GM12878 (cell line): ENCODE data around the gene LAYN. TPM values are rescaled to one million over a fixed set of nuclear protein-coding genes. Genes with fewer than 3 reads are reported as not detected.

Experiments used
- ATAC-seq: fragments of 200-7000 bp; cut with Tn5 transposase; 3 replicates; pipeline ENCODE4 v1.9.1; 2020; ENCODE audit warnings: mild to moderate bottlenecking, moderate library complexity
- BruUV-seq: library from RNA; stranded (reverse); fragments of 400-500 nt; replicated peaks from 2 replicates; lab custom pipeline; 2021; lab: Mats Ljungman, UMichigan
- CTCF ChIA-PET: fragments of 300-600 bp; sonication (Branson Sonifier 250); formaldehyde crosslinking; extraction: SDS; loops from one replicate; lab custom pipeline; 2021; ENCODE audit warnings: inconsistent platforms; lab: Yijun Ruan, JAX
- POLR2A ChIA-PET: fragments of 350-600 bp; formaldehyde crosslinking; extraction: SDS; loops from one replicate; lab custom pipeline; 2021; ENCODE audit warnings: inconsistent platforms; lab: Charles Lee
- RAD21 ChIA-PET: fragments of 300-600 bp; sonication (Branson Sonifier 250); formaldehyde crosslinking; loops from one replicate; lab custom pipeline; 2023; ENCODE audit warnings: antibody characterized with exemption; ENCODE audit not compliant: unreplicated experiment; lab: Charles Lee
- SMC1A ChIA-PET: fragments of 300-600 bp; sonication (Branson Sonifier 250); formaldehyde crosslinking; loops from one replicate; lab custom pipeline; 2023; ENCODE audit not compliant: unreplicated experiment, uncharacterized antibody; lab: Charles Lee
- DNase-seq: peaks from one replicate; pipeline ENCODE4 v3.0.0-alpha.2; 2011; ENCODE audit warnings: low read depth, low spot score
- FAIRE-seq: peaks from 3 replicates; lab custom pipeline; 2011; peaks lifted over from hg19 to GRCh38; lab: Jason Lieb, UNC
- H2AFZ ChIP-seq: 2 replicates; pipeline ENCODE4 v1.6.0; 2011; ENCODE audit warnings: low read depth, low read length, control low read depth; ENCODE audit not compliant: control insufficient read depth
- H3K27ac ChIP-seq: 2 replicates; pipeline ENCODE4 v1.5.1; 2011; ENCODE audit warnings: control low read depth; ENCODE audit not compliant: control insufficient read depth, insufficient read depth
- H3K27me3 ChIP-seq, 2 experiments: replicated peaks in 1 of 2; 2 replicates each; pipeline versions ENCODE4 v1.6.0 to v1.6.1; 2011; ENCODE audit warnings: low read length in 1 of 2; ENCODE audit not compliant: control insufficient read depth in 2 of 2, insufficient read depth in 2 of 2
- H3K36me3 ChIP-seq, 2 experiments: 2 replicates each; pipeline ENCODE4 v1.5.1; 2011; ENCODE audit warnings: low read length in 1 of 2; ENCODE audit not compliant: control insufficient read depth in 2 of 2, insufficient read depth in 2 of 2
- H3K4me1 ChIP-seq: 2 replicates; pipeline ENCODE4 v1.6.1; 2011; ENCODE audit warnings: mild to moderate bottlenecking, low read length, moderate library complexity, mixed read lengths; ENCODE audit not compliant: control insufficient read depth, insufficient read depth
- H3K4me2 ChIP-seq: 2 replicates; pipeline ENCODE4 v1.6.0; 2011; ENCODE audit warnings: control low read depth; ENCODE audit not compliant: control insufficient read depth, insufficient read depth
- H3K4me3 ChIP-seq: fragments of 200-600 bp; sonication (generic); 2 replicates; pipeline ENCODE4 v1.5.1; 2016
- H3K79me2 ChIP-seq: 2 replicates; pipeline ENCODE4 v1.6.0; 2011; ENCODE audit warnings: low read length; ENCODE audit not compliant: control insufficient read depth, insufficient read depth
- H3K9ac ChIP-seq: 2 replicates; pipeline ENCODE4 v1.8.0; 2011; ENCODE audit warnings: low read length, control low read depth, mixed read lengths; ENCODE audit not compliant: control insufficient read depth, insufficient read depth
- H3K9me3 ChIP-seq: replicated peaks from 3 replicates; pipeline ENCODE4 v1.5.1; 2011; ENCODE audit warnings: mild to moderate bottlenecking, low read length; ENCODE audit not compliant: control insufficient read depth, insufficient read depth
- H4K20me1 ChIP-seq: 2 replicates; pipeline ENCODE4 v1.6.0; 2011; ENCODE audit not compliant: control insufficient read depth, insufficient read depth
- BMI1 ChIP-seq: fragments of 450-650 bp; IDR thresholded peaks from 2 replicates; pipeline ENCODE4 v1.6.1; 2016; ENCODE audit warnings: mild to moderate bottlenecking, moderate library complexity, borderline replicate concordance
- EP300 ChIP-seq, 2 experiments: fragments of 150-350 bp in 1 of 2; IDR thresholded peaks; 2 replicates each; pipeline ENCODE4 v1.6.1; 2011 to 2012; ENCODE audit warnings: low read depth in 2 of 2, low read length in 2 of 2, borderline replicate concordance in 1 of 2, improper control_type of control experiment in 1 of 2, inconsistent platforms in 1 of 2; ENCODE audit not compliant: control insufficient read depth in 1 of 2
- EZH2 ChIP-seq: IDR thresholded peaks from 2 replicates; pipeline ENCODE4 v1.6.1; 2012; ENCODE audit warnings: low read depth, mild to moderate bottlenecking, control low read depth, inconsistent platforms, low read length, borderline replicate concordance; ENCODE audit not compliant: control insufficient read depth
- MEF2A ChIP-seq: IDR thresholded peaks from 2 replicates; pipeline ENCODE4 v1.6.1; 2011; ENCODE audit warnings: low read depth, mild to moderate bottlenecking, low read length, moderate library complexity; ENCODE audit not compliant: insufficient read depth
- NR2F1 ChIP-seq: fragments of 450-650 bp; conservative IDR thresholded peaks from 2 replicates; pipeline ENCODE4 v1.6.1; 2017; ENCODE audit warnings: mild to moderate bottlenecking
- RB1 ChIP-seq: fragments of 450-650 bp; formaldehyde crosslinking; IDR thresholded peaks from 2 replicates; pipeline ENCODE4 v1.6.1; 2017; ENCODE audit warnings: mild to moderate bottlenecking, borderline replicate concordance
- RFX5 ChIP-seq: IDR thresholded peaks from 2 replicates; pipeline ENCODE4 v1.6.1; 2011; ENCODE audit warnings: low read depth, low read length, improper control_type of control experiment
- SREBF1 ChIP-seq: IDR thresholded peaks from 2 replicates; pipeline ENCODE4 v1.6.1; 2012; ENCODE audit warnings: mild to moderate bottlenecking, low read length
- TCF7 ChIP-seq: IDR thresholded peaks from 2 replicates; pipeline ENCODE4 v1.6.1; 2014; ENCODE audit warnings: antibody characterized with exemption, borderline replicate concordance
- YBX1 ChIP-seq: fragments of 450-650 bp; IDR thresholded peaks from 2 replicates; pipeline ENCODE4 v1.6.1; 2016; ENCODE audit warnings: antibody characterized with exemption
- ZSCAN29 ChIP-seq: fragments of 450-650 bp; IDR thresholded peaks from 2 replicates; pipeline ENCODE4 v1.6.1; 2017; ENCODE audit warnings: mild to moderate bottlenecking, moderate library complexity
- WGBS: methylation state at CpG from one replicate; pipeline ENCODE4 v1.1.6; 2016; ENCODE audit warnings: low lambda C conversion rate; ENCODE audit not compliant: insufficient replicate concordance, insufficient coverage; ENCODE audit errors: missing lambda C conversion rate; 5-methylcytosine and 5-hydroxymethylcytosine counted together
- in situ Hi-C: fragments of 300-500 bp; cut with MboI; formaldehyde crosslinking; loops from 9 replicates; pipeline ENCODE4 v1.14.3; 2018; ENCODE audit warnings: mixed read lengths
- intact Hi-C: fragments of 100-400 bp; cut with micrococcal nuclease; formaldehyde crosslinking; loops from one replicate; pipeline ENCODE4 v1.14.2; 2022; ENCODE audit not compliant: unreplicated experiment
- polyA plus RNA-seq, 11 experiments: library from polyadenylated mRNA; depleted of rRNA in 4 of 11; unstranded in 6 of 11; stranded (reverse) in 5 of 11; fragments of >200 nt; fragmentation: Nextera tagmentation in 4 of 11; fragmentation: Illumina TruSeq in 1 of 11; extraction: Ambion mirVana in 4 of 11; extraction: Trizol in 1 of 11; gene quantifications; 1 replicate in 1 of 11; 2 replicates in 10 of 11; pipeline versions ENCODE4 v1.2.1 to v1.2.3, GENCODE V29; 2011 to 2016; ENCODE audit warnings: inconsistent platforms in 2 of 11, missing spikeins in 2 of 11, low read depth in 1 of 11
- total RNA-seq, 4 experiments: library from RNA; depleted of rRNA in 3 of 4; stranded (reverse); fragments of >200 nt in 3 of 4; fragmentation: Illumina TruSeq in 1 of 4; extraction: Trizol in 1 of 4; gene quantifications; 2 replicates each; pipeline versions ENCODE4 v1.2.1 to v1.2.3, GENCODE V29; 2013 to 2021
- TF ChIP-seq, protein P1 (sequence below): fragments of 450-650 bp; IDR thresholded peaks from 2 replicates; pipeline ENCODE4 v1.6.1; 2017; ENCODE audit warnings: mild to moderate bottlenecking, moderate library complexity
- TF ChIP-seq, protein P2 (sequence below): fragments of 450-650 bp; IDR thresholded peaks from 2 replicates; pipeline ENCODE4 v1.6.1; 2017; ENCODE audit warnings: mild to moderate bottlenecking, low read depth, inconsistent platforms; ENCODE audit not compliant: poor library complexity, severe bottlenecking
- TF ChIP-seq, protein P3 (sequence below): fragments of 450-650 bp; IDR thresholded peaks from 2 replicates; pipeline ENCODE4 v1.6.1; 2017; ENCODE audit warnings: mild to moderate bottlenecking
- TF ChIP-seq, protein P4 (sequence below), 3 experiments: IDR thresholded peaks in 2 of 3; conservative IDR thresholded peaks in 1 of 3; 2 replicates each; pipeline ENCODE4 v1.5.1; 2011; ENCODE audit warnings: low read depth in 3 of 3, low read length in 3 of 3, mild to moderate bottlenecking in 3 of 3, control low read depth in 2 of 3, moderate library complexity in 2 of 3, inconsistent platforms in 1 of 3, mixed read lengths in 1 of 3; ENCODE audit not compliant: control insufficient read depth in 2 of 3, insufficient read depth in 1 of 3; ENCODE audit errors: extremely low read depth in 1 of 3

LAYN gene
- total and polyA plus RNA-seq, 10 of the 15 experiments (the other 5 are each of a cell fraction or from before 2014, with no cell fraction given) = 0.06 to 0.14 (median 0.10) TPM; not detected in 7

DNA sequence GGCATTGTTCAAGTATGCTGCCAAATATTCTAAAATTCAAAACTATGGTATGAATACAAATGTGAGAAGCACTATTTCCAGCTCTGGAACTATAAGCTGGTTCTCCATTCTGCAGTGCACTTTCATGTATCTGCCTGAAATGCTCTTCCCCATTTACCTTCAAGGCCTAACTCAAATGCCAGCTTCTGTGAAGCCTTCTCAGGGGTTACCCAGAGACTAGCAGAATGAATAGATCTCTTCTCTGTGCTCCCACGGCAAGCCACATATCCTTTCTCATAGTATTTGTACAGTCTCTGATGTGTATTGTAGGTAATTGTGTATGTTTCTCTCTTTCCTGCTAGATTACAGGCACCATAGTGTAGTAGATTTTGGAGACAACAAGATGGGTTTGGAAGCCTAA is 21.9 kb upstream of the LAYN start:
- no peak overlapping the region for H3K9ac ChIP-seq
- H3K27ac ChIP-seq = no peak overlapping the region
- ChIA-PET POLR2A (interaction anchor here (0.6 kb wide), 1 partner anchor 9 kb away, joined by 3 read pairs; no protein-coding TSS in a partner anchor), RAD21 (no interaction called here), CTCF (no interaction called here), SMC1A (no interaction called here)
- ATAC-seq (no peak), FAIRE-seq (no peak), DNase-seq (no peak)
- peaks cover 0 to 8% of the 10 kb centered on the region in 2 experiments; a peak in 1 of 4 replicates for H3K27me3 ChIP-seq
- H3K4me3 ChIP-seq = no peak overlapping the region
- H4K20me1 ChIP-seq = no peaks in the 10 kb centered on the region
- no peak overlapping the region for H2AFZ ChIP-seq
- 0% methylated on average over 1 of the region's 1 CpG for WGBS
- H3K9me3 ChIP-seq = no peaks in the 10 kb centered on the region
- in situ Hi-C loops = no loop called here
- no peaks in the 10 kb centered on the region for H3K79me2 ChIP-seq
- TF ChIP-seq RB1 (no peak), TCF7 (no peak), SREBF1 (no peak), EZH2 (no peak), NR2F1 (no peak), ZSCAN29 (no peak), YBX1 (no peak), MEF2A (no peak), RFX5 (no peak), BMI1 (no peak), EP300 (IDR thresholded peaks at IDR 0.05; ENCODE audit: borderline replicate concordance in 1 of 2, control insufficient read depth in 1 of 2, low read depth in 2 of 2, low read length in 2 of 2) (no peak)
- TF ChIP-seq, protein P1, sequence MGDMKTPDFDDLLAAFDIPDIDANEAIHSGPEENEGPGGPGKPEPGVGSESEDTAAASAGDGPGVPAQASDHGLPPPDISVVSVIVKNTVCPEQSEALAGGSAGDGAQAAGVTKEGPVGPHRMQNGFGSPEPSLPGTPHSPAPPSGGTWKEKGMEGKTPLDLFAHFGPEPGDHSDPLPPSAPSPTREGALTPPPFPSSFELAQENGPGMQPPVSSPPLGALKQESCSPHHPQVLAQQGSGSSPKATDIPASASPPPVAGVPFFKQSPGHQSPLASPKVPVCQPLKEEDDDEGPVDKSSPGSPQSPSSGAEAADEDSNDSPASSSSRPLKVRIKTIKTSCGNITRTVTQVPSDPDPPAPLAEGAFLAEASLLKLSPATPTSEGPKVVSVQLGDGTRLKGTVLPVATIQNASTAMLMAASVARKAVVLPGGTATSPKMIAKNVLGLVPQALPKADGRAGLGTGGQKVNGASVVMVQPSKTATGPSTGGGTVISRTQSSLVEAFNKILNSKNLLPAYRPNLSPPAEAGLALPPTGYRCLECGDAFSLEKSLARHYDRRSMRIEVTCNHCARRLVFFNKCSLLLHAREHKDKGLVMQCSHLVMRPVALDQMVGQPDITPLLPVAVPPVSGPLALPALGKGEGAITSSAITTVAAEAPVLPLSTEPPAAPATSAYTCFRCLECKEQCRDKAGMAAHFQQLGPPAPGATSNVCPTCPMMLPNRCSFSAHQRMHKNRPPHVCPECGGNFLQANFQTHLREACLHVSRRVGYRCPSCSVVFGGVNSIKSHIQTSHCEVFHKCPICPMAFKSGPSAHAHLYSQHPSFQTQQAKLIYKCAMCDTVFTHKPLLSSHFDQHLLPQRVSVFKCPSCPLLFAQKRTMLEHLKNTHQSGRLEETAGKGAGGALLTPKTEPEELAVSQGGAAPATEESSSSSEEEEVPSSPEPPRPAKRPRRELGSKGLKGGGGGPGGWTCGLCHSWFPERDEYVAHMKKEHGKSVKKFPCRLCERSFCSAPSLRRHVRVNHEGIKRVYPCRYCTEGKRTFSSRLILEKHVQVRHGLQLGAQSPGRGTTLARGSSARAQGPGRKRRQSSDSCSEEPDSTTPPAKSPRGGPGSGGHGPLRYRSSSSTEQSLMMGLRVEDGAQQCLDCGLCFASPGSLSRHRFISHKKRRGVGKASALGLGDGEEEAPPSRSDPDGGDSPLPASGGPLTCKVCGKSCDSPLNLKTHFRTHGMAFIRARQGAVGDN = no peak
- TF ChIP-seq, protein P2, sequence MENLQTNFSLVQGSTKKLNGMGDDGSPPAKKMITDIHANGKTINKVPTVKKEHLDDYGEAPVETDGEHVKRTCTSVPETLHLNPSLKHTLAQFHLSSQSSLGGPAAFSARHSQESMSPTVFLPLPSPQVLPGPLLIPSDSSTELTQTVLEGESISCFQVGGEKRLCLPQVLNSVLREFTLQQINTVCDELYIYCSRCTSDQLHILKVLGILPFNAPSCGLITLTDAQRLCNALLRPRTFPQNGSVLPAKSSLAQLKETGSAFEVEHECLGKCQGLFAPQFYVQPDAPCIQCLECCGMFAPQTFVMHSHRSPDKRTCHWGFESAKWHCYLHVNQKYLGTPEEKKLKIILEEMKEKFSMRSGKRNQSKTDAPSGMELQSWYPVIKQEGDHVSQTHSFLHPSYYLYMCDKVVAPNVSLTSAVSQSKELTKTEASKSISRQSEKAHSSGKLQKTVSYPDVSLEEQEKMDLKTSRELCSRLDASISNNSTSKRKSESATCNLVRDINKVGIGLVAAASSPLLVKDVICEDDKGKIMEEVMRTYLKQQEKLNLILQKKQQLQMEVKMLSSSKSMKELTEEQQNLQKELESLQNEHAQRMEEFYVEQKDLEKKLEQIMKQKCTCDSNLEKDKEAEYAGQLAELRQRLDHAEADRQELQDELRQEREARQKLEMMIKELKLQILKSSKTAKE = no peak
- TF ChIP-seq, protein P3, sequence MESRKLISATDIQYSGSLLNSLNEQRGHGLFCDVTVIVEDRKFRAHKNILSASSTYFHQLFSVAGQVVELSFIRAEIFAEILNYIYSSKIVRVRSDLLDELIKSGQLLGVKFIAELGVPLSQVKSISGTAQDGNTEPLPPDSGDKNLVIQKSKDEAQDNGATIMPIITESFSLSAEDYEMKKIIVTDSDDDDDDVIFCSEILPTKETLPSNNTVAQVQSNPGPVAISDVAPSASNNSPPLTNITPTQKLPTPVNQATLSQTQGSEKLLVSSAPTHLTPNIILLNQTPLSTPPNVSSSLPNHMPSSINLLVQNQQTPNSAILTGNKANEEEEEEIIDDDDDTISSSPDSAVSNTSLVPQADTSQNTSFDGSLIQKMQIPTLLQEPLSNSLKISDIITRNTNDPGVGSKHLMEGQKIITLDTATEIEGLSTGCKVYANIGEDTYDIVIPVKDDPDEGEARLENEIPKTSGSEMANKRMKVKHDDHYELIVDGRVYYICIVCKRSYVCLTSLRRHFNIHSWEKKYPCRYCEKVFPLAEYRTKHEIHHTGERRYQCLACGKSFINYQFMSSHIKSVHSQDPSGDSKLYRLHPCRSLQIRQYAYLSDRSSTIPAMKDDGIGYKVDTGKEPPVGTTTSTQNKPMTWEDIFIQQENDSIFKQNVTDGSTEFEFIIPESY = no peak
- TF ChIP-seq, protein P4, sequence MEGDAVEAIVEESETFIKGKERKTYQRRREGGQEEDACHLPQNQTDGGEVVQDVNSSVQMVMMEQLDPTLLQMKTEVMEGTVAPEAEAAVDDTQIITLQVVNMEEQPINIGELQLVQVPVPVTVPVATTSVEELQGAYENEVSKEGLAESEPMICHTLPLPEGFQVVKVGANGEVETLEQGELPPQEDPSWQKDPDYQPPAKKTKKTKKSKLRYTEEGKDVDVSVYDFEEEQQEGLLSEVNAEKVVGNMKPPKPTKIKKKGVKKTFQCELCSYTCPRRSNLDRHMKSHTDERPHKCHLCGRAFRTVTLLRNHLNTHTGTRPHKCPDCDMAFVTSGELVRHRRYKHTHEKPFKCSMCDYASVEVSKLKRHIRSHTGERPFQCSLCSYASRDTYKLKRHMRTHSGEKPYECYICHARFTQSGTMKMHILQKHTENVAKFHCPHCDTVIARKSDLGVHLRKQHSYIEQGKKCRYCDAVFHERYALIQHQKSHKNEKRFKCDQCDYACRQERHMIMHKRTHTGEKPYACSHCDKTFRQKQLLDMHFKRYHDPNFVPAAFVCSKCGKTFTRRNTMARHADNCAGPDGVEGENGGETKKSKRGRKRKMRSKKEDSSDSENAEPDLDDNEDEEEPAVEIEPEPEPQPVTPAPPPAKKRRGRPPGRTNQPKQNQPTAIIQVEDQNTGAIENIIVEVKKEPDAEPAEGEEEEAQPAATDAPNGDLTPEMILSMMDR (IDR thresholded peaks at IDR 0.05 in 2 of 3, conservative IDR thresholded peaks at IDR 0.05 in 1 of 3; ENCODE audit: control insufficient read depth in 2 of 3, extremely low read depth in 1 of 3, insufficient read depth in 1 of 3, low read depth in 3 of 3, low read length in 3 of 3) = no peak
- no TSS peak for BruUV-seq
- no peaks in the 10 kb centered on the region for H3K4me1 ChIP-seq
- no peaks in the 10 kb centered on the region for H3K36me3 ChIP-seq
- no peak overlapping the region for H3K4me2 ChIP-seq
- intact Hi-C loops = no loop called here
